Adrenal gland (tissue), 12 donors: ENCODE data around the gene RRBP1. TPM values are rescaled to one million over a fixed set of nuclear protein-coding genes. Genes with fewer than 3 reads are reported as not detected.

Source experiments
- DNase-seq, 7 donors: peaks; one replicate each; pipeline ENCODE4 v3.0.0-alpha.2; 2019 to 2020
- H3K27ac ChIP-seq, 5 donors: fragments of 200-600 bp; sonication (generic) in 4 of 5; 1 replicate in 3 of 5; 2 replicates in 2 of 5; pipeline versions ENCODE4 v1.5.1 to v1.8.0; 2016 to 2020; ENCODE audit warnings: mild to moderate bottlenecking in 1 of 5
- H3K27me3 ChIP-seq: fragments of 200-600 bp; 2 replicates; pipeline ENCODE4 v1.8.0; 2021
- H3K36me3 ChIP-seq, 2 donors: fragments of 200-600 bp; replicated peaks in 1 of 2; 1 replicate in 1 of 2; 2 replicates in 1 of 2; pipeline versions ENCODE4 v1.5.1 to v1.8.0; 2018 to 2022
- H3K4me1 ChIP-seq, 2 donors: fragments of 200-600 bp; replicated peaks in 1 of 2; 1 replicate in 1 of 2; 2 replicates in 1 of 2; pipeline versions ENCODE4 v1.5.1 to v1.8.0; 2018 to 2021
- H3K4me3 ChIP-seq, 4 donors: fragments of 200-600 bp; sonication (generic) in 3 of 4; one replicate each; pipeline ENCODE4 v1.5.1; 2016 to 2018
- H3K9me3 ChIP-seq, 3 donors: fragments of 200-600 bp; sonication (generic) in 1 of 3; replicated peaks in 1 of 3; 1 replicate in 2 of 3; 2 replicates in 1 of 3; pipeline versions ENCODE4 v1.5.1 to v1.8.0; 2016 to 2021
- POLR2A ChIP-seq, 2 donors: fragments of 450-650 bp; IDR thresholded peaks; one replicate each; pipeline ENCODE4 v1.6.1; 2017; ENCODE audit warnings: antibody characterized with exemption in 2 of 2, mild to moderate bottlenecking in 2 of 2, moderate library complexity in 1 of 2
- WGBS, 4 donors: extraction: QIAGEN DNeasy Blood & Tissue Kit in 2 of 4; methylation state at CpG; one replicate each; pipeline versions ENCODE4 v1.1.5 to v1.1.7; 2013 to 2017; 5-methylcytosine and 5-hydroxymethylcytosine counted together
- intact Hi-C, 2 donors: fragments of 100-400 bp; cut with DNase I; formaldehyde crosslinking; loops; one replicate each; pipeline versions ENCODE4 v1.14.1 to v1.15.0; 2022 to 2023
- polyA plus RNA-seq, 3 donors: library from polyadenylated mRNA; stranded (reverse); fragments of 200-250 nt in 2 of 3; fragments of 350-450 nt in 1 of 3; fragmentation: Illumina TruSeq in 1 of 3; extraction: RNeasy Lipid Tissue Mini Kit (QIAGEN cat#74804) in 1 of 3; gene quantifications; one replicate each; pipeline ENCODE4 v1.2.3, GENCODE V29; 2013 to 2014
- total RNA-seq, 9 donors: library from RNA; depleted of rRNA in 4 of 9; stranded (reverse); fragments of >200 nt in 4 of 9; fragments of 120-200 nt in 1 of 9; fragmentation: NEBNext Ultra II Directional in 1 of 9; extraction: Animal tissue kit (Norgen Biotek cat#: 25700) in 1 of 9; gene quantifications; one replicate each; pipeline versions ENCODE4 v1.1.0 to v1.2.4, GENCODE V29; 2013 to 2023
- TF ChIP-seq, protein P1 (sequence below), 6 experiments: fragments of 450-650 bp in 4 of 6; fragments of 200-600 bp in 2 of 6; sonication (generic) in 1 of 6; IDR thresholded peaks; 1 replicate in 5 of 6; 2 replicates in 1 of 6; pipeline versions ENCODE4 v1.5.1 to v1.8.0; 2016 to 2021; ENCODE audit warnings: antibody characterized with exemption in 6 of 6, mild to moderate bottlenecking in 2 of 6, moderate library complexity in 1 of 6
- donor health status: healthy with polysubstance abuse.
- donor health status: Bipolar disorder and iron deficiency.
- donor health status: DM: yes; HTN: yes; CAD: no.
- donor health status: DM: no; HTN: no; CAD: no.
- donor health status: DM: no; HTN: no; CAD: no.
- donor health status: DM: yes; HTN: yes; CAD: no.

The RRBP1 gene
- total and polyA plus RNA-seq, 12 donors, result 73.9 to 261 (median 122) TPM

DNA sequence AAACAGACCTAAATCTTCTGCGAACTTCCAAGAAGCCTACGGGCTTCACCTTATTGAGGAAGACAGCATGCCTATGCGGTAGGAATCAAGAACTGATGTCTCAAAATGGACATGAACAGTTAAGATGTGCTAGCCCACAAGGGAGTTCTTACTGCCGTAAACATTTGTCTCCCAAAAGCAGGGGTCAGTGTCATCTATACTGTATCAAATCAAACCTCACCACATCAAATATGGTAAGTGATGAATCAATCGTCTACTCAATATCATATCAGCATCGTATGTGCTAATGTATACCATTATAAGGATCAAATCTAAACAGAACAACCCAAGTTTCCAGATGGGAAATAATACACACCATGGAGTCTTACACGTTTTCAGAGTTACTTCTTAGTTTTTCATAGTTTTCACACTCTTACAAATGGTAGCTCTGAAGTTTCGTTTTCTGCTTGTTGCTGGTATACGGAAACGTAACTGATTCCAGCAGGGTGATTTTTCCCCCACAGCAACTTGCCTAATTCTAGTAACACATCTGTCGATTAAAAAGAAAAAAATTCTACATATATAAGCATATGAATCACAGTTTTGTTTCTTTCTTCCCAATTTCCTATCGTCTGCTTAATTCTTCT, 12.6 kb downstream of the RRBP1 start:
- no peak for DNase-seq
- Histone ChIP-seq H3K36me3 (peaks cover 0 to 3% of the 10 kb centered on the region in 2 donors), H3K27ac (no peak overlapping the region), H3K4me1 (peaks cover 0 to 15% of the 10 kb centered on the region in 2 donors), H3K4me3 (no peak overlapping the region), H3K27me3 (no peaks in the 10 kb centered on the region), H3K9me3 (no peaks in the 10 kb centered on the region)
- no peak for TF ChIP-seq POLR2A (IDR thresholded peaks at IDR 0.05)
- TF ChIP-seq, protein P1, sequence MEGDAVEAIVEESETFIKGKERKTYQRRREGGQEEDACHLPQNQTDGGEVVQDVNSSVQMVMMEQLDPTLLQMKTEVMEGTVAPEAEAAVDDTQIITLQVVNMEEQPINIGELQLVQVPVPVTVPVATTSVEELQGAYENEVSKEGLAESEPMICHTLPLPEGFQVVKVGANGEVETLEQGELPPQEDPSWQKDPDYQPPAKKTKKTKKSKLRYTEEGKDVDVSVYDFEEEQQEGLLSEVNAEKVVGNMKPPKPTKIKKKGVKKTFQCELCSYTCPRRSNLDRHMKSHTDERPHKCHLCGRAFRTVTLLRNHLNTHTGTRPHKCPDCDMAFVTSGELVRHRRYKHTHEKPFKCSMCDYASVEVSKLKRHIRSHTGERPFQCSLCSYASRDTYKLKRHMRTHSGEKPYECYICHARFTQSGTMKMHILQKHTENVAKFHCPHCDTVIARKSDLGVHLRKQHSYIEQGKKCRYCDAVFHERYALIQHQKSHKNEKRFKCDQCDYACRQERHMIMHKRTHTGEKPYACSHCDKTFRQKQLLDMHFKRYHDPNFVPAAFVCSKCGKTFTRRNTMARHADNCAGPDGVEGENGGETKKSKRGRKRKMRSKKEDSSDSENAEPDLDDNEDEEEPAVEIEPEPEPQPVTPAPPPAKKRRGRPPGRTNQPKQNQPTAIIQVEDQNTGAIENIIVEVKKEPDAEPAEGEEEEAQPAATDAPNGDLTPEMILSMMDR (IDR thresholded peaks at IDR 0.05), result no peak
- WGBS, 4 donors, result 91 to 93% (median 92%) methylated on average over 12 of the region's 12 CpGs
- intact Hi-C loops, result no loop called here

- intact Hi-C loops, result no loop called here
- Histone ChIP-seq H3K4me1 (peaks cover 0 to 6% of the 10 kb centered on the region in 2 donors), H3K4me3 (no peak overlapping the region), H3K27ac (no peak overlapping the region), H3K27me3 (no peaks in the 10 kb centered on the region), H3K9me3 (no peaks in the 10 kb centered on the region), H3K36me3 (peaks cover 0 to 3% of the 10 kb centered on the region in 2 donors)
- 89 to 97% (median 95%) methylated on average over 3 of the region's 3 CpGs for WGBS, 4 donors
- TF ChIP-seq POLR2A (IDR thresholded peaks at IDR 0.05), result no peak
- TF ChIP-seq, protein P1 (IDR thresholded peaks at IDR 0.05), result no peak
- peak in 1 of 7 donors; percentile 13 for DNase-seq
These were observed 13.6 kb downstream of the RRBP1 start for GRCh38 chr20:17668432-17668831.

DNA sequence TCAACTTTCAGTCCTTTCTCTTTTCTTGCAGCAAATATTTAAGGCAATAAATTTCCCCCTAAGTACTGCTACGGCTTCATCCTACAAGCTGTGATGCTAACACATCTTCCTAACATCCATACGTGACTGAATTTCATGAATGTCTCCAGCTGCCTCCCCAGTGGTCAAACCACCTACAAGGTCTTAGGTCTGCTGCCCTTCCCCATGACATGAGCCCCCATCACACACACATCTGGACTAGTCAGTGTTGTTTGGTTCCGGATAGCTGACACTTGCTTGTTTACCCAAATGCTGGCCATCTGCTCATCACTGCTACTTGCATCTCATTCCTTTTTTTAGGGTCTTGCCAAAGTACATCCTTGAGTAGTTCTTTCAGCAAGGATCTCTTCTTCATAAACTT, 14.6 kb downstream of the RRBP1 start:
- Histone ChIP-seq H3K36me3 (peaks cover 0 to 3% of the 10 kb centered on the region in 2 donors), H3K27me3 (no peaks in the 10 kb centered on the region), H3K4me3 (no peak overlapping the region), H3K27ac (no peak overlapping the region), H3K4me1 (peaks cover 2 to 13% of the 10 kb centered on the region in 2 donors), H3K9me3 (no peaks in the 10 kb centered on the region)
- TF ChIP-seq POLR2A (IDR thresholded peaks at IDR 0.05), result no peak
- TF ChIP-seq, protein P1 (IDR thresholded peaks at IDR 0.05), result no peak
- 91 to 94% (median 92%) methylated on average over 3 of the region's 3 CpGs for WGBS, 4 donors
- DNase-seq, result peak in 1 of 7 donors; percentile 28
- intact Hi-C loops, result no loop called here

DNA sequence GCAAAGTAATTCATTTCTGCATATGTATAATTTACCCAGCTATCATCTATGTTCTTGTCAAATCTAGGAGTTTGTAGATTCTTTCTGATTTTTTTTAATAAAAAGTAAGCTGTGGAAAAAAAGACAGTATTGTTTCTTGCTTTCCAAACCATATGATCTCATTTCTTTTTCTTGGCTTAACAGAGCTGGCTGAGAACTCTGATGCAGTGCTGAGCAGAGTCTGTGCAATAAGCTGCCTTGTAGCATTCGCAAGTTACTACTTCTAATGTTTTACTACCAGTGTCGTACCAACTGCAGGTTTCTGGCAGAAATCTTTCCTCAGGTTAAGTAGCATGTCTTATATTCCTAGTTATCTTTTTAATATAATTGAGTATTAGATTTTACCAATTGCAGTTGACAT, 15.6 kb downstream of the RRBP1 start:
- intact Hi-C loops, result no loop called here
- H3K36me3 ChIP-seq, result peaks cover 0 to 2% of the 10 kb centered on the region in 2 donors
- H3K4me3 ChIP-seq, result no peak overlapping the region
- H3K27me3 ChIP-seq, result no peaks in the 10 kb centered on the region
- peaks cover 5 to 20% of the 10 kb centered on the region in 2 donors for H3K4me1 ChIP-seq
- peak in 1 of 7 donors; percentile 24 for DNase-seq
- WGBS, 4 donors, result 62 to 73% (median 67%) methylated on average over 2 of the region's 2 CpGs
- TF ChIP-seq, protein P1 (IDR thresholded peaks at IDR 0.05), result no peak
- no peak for TF ChIP-seq POLR2A (IDR thresholded peaks at IDR 0.05)
- H3K27ac ChIP-seq, result no peak overlapping the region
- H3K9me3 ChIP-seq, result no peaks in the 10 kb centered on the region
